Measurements from ENCODE around the gene C14orf180.

DNA sequence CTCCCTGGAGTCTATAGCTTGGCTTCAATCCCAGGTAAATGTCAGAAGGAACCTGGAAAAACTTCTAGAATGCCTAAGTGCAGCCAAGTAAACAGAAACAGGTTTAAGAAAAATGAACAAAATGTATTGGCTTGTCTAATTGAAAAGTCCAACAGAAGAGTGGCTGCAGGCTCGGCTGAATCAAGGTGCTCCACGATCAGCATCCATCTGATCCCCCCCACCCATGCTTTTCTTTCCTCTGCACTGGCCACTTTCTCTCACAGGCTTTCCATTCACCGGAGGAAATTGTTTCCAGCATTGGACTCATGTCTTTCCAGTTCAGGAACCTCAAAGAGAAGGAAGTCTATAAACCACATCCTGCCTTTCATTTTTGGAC, 42.0 kb upstream of the C14orf180 start:
- TF ChIP-seq CTCF (IDR thresholded peaks at IDR 0.05; ENCODE audit: low read depth, low read length) (no peak), EZH2phosphoT487 (IDR thresholded peaks at IDR 0.05; ENCODE audit: low read depth) (no peak)

All from OCI-LY3 (cell line).